Heart right ventricle (tissue), 16 donors: ENCODE data around the gene YKT6. TPM values are rescaled to one million over a fixed set of nuclear protein-coding genes. Genes with fewer than 3 reads are reported as not detected.

Experiments
- ATAC-seq, 8 donors: fragments of 200-7000 bp; cut with Tn5 transposase; one replicate each; pipeline ENCODE4 v1.9.1; 2020; ENCODE audit warnings: mild to moderate bottlenecking in 8 of 8, moderate library complexity in 8 of 8, moderate number of reproducible peaks in 1 of 8
- DNase-seq, 2 donors: peaks; one replicate each; pipeline ENCODE4 v3.0.0-alpha.2; 2020
- H3K27ac ChIP-seq, 10 donors: fragments of 200-600 bp; sonication (generic) in 2 of 10; one replicate each; pipeline versions ENCODE4 v1.5.0 to v1.8.0; 2020 to 2022; ENCODE audit warnings: mild to moderate bottlenecking in 3 of 10
- H3K27me3 ChIP-seq, 7 donors: fragments of 200-600 bp; one replicate each; pipeline ENCODE4 v1.8.0; 2021 to 2022; ENCODE audit warnings: mild to moderate bottlenecking in 2 of 7
- H3K36me3 ChIP-seq, 9 donors: fragments of 200-600 bp; sonication (generic) in 1 of 9; one replicate each; pipeline versions ENCODE4 v1.5.0 to v1.8.0; 2020 to 2022; ENCODE audit warnings: mild to moderate bottlenecking in 2 of 9
- H3K4me1 ChIP-seq, 9 donors: fragments of 200-600 bp; sonication (generic) in 1 of 9; one replicate each; pipeline versions ENCODE4 v1.5.0 to v1.8.0; 2020 to 2022; ENCODE audit warnings: mild to moderate bottlenecking in 4 of 9
- H3K4me3 ChIP-seq, 10 donors: fragments of 200-600 bp; sonication (generic) in 2 of 10; one replicate each; pipeline versions ENCODE4 v1.5.0 to v1.8.0; 2020 to 2022; ENCODE audit warnings: mild to moderate bottlenecking in 7 of 10, moderate library complexity in 2 of 10
- H3K9me3 ChIP-seq, 11 donors: fragments of 200-600 bp in 10 of 11; sonication (generic) in 2 of 11; one replicate each; pipeline versions ENCODE4 v1.5.0 to v1.8.0; 2013 to 2022; ENCODE audit warnings: mild to moderate bottlenecking in 2 of 11, control low read depth in 1 of 11, moderate library complexity in 1 of 11
- WGBS, 2 donors: extraction: QIAGEN DNeasy Blood & Tissue Kit; methylation state at CpG; one replicate each; pipeline ENCODE4 v1.1.7; 2013; ENCODE audit warnings: inconsistent platforms in 1 of 2; 5-methylcytosine and 5-hydroxymethylcytosine counted together
- intact Hi-C, 10 donors: fragments of 100-400 bp; cut with DNase I; formaldehyde crosslinking; loops; one replicate each; pipeline versions ENCODE4 v1.11.1 to v1.14.2; 2022
- polyA plus RNA-seq, 2 donors: library from polyadenylated mRNA; stranded (reverse); fragments of 200-250 nt; gene quantifications; one replicate each; pipeline ENCODE4 v1.2.3, GENCODE V29; 2013
- total RNA-seq, 10 donors: library from RNA; stranded (reverse); fragmentation: NEBNext Ultra II Directional in 3 of 10; extraction: Animal tissue kit (Norgen Biotek cat#: 25700) in 3 of 10; gene quantifications; one replicate each; pipeline versions ENCODE4 v1.2.1 to v1.2.4, GENCODE V29; 2021 to 2023
- TF ChIP-seq, protein P1 (sequence below), 9 donors: fragments of 200-600 bp; sonication (generic) in 2 of 9; IDR thresholded peaks; one replicate each; pipeline versions ENCODE4 v1.5.0 to v1.8.0; 2021 to 2022; ENCODE audit warnings: antibody characterized with exemption in 9 of 9, mild to moderate bottlenecking in 5 of 9, moderate library complexity in 1 of 9
- donor health status: Arrhythmogenic right ventricular cardiomyopathy.
- donor health status: ischemic (EF 13 %, LVEDD 7.1; RV severe dilation, severe dysfunction).
- donor health status: healthy with polysubstance abuse.
- donor health status: DM: no; HTN: yes; CAD: no.
- donor health status: DM: no; HTN: no; CAD: no.
- donor health status: ischemic (EF 25% LVEDD 6.9; RV normal size, moderate dysfunction).
- donor health status: ischemic (EF 25% LVEDD 5.7; RV mildly dilated, moderate dysfunction).
- donor health status: healthy.
- donor health status: DM: yes; HTN: yes; CAD: no.
- donor health status: Ischemic cardiomyopathy.
- donor health status: ischemic (EF 35%, LVEDD 5.7; RV mildly dilated, moderate dysfunction).
- donor health status: nonischemic (EF 11% LVEDD 7.7; RV severe dilation, severe dysfunction).
- donor health status: DM: yes; HTN: yes; CAD: no.
- donor health status: PGD.
- donor health status: ischemic (EF 29% LVEDD 5.4; RV normal size, mild dysfunction).
- donor health status: nonischemic (EF 23%, LVEDD 6.1; RV moderate dilation, normal function).

The YKT6 gene
- total and polyA plus RNA-seq, 12 donors = 27.7 to 79.6 (median 47.7) TPM

DNA sequence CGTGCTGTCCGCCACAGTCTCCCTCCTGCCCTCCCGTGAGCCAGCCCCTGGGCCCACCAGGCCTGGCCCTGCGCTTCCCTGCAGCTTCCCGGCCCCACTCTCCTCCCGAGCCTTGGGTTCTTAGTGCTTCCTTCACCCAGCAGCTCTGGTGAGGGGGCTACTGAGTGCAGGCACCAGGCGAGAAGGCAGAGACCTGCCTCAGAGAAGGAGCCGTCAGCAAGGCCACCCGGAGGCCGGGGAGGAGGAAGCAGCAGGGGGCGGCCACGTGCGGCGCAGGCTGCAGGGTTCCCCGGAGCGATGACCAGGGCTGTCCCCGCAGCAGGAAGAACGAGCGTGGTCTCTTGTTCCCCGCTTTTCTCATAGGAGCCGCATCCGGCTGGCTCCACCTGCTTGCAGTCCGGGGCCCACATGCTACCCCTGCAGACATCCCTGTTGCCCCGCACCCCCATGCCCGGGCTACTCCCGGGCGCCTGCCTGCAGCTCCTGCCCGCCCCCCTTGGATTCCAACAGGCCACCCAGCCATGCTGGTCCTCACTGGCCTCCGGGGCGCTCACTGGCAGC is 20.5 kb downstream of the YKT6 start:
- Histone ChIP-seq H3K4me1 (no peaks in the 10 kb centered on the region), H3K4me3 (no peak overlapping the region), H3K27me3 (peaks cover 0 to 14% (median 10%) of the 10 kb centered on the region in 7 donors), H3K27ac (no peak overlapping the region), H3K9me3 (no peaks in the 10 kb centered on the region), H3K36me3 (peaks cover 0 to 9% (median 0%) of the 10 kb centered on the region in 9 donors)
- DNase-seq (peak in 1 of 2 donors; percentile 8), ATAC-seq (no peak)
- TF ChIP-seq, protein P1, sequence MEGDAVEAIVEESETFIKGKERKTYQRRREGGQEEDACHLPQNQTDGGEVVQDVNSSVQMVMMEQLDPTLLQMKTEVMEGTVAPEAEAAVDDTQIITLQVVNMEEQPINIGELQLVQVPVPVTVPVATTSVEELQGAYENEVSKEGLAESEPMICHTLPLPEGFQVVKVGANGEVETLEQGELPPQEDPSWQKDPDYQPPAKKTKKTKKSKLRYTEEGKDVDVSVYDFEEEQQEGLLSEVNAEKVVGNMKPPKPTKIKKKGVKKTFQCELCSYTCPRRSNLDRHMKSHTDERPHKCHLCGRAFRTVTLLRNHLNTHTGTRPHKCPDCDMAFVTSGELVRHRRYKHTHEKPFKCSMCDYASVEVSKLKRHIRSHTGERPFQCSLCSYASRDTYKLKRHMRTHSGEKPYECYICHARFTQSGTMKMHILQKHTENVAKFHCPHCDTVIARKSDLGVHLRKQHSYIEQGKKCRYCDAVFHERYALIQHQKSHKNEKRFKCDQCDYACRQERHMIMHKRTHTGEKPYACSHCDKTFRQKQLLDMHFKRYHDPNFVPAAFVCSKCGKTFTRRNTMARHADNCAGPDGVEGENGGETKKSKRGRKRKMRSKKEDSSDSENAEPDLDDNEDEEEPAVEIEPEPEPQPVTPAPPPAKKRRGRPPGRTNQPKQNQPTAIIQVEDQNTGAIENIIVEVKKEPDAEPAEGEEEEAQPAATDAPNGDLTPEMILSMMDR (IDR thresholded peaks at IDR 0.05) = no peak
- intact Hi-C loops = no loop called here
- WGBS, 2 donors = 54 to 63% methylated on average over 30 of the region's 30 CpGs

DNA sequence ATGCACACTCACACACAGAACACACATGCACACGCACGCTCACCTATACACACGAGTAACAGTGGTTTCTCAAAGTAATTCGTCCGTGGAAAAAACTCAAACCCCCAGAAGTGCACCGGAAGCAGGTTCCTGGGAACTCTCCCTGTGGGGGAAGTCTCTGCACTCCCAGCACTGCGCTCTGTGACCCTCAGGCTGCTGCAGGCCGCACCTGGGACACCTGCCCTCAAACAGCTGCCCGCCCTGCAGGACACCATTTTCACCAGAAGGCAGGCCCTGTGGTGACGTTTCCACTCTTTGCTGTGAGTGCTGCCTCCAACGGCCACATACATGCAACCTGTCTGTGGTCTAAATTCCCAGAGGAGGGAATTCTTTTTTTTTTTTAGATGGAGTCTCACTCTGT is 21.3 kb downstream of the YKT6 start:
- H3K27me3 ChIP-seq = peaks cover 0 to 16% (median 11%) of the 10 kb centered on the region in 7 donors
- H3K4me3 ChIP-seq = no peak overlapping the region
- no peak for ATAC-seq
- DNase-seq = no peak
- TF ChIP-seq, protein P1 (IDR thresholded peaks at IDR 0.05) = no peak
- H3K27ac ChIP-seq = no peak overlapping the region
- peaks cover 0 to 9% (median 0%) of the 10 kb centered on the region in 9 donors for H3K36me3 ChIP-seq
- intact Hi-C loops = no loop called here
- WGBS, 2 donors = 83 to 86% methylated on average over 11 of the region's 11 CpGs
- H3K4me1 ChIP-seq = no peaks in the 10 kb centered on the region
- no peaks in the 10 kb centered on the region for H3K9me3 ChIP-seq

DNA sequence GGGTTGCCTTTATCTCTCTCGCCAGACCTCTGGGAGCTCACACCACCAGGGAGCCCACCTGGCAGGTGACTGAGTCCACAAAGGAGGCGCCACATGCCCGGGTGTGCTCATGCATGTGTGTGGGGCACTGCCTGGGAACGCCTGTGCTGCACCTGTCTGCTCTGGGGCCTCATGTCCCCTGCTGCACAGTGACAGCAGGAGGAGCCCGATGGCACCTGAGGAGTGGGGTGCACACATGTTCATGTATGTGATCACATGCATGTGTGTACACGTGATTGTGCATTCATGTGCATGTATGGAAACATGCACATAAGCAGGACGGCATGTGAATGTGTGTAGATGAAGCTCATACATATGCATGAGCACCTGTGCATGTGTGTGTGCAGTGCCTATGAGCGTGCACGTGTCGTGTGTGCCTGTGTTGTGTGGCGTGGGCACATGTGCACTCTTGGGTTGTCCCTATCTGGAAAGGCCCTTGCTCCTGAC is 22.0 kb downstream of the YKT6 start:
- DNase-seq (peak in 1 of 2 donors; percentile 4), ATAC-seq (no peak)
- no peak overlapping the region for H3K4me3 ChIP-seq
- intact Hi-C loops = no loop called here
- WGBS, 2 donors = 90% methylated on average over 11 of the region's 11 CpGs
- no peaks in the 10 kb centered on the region for H3K4me1 ChIP-seq
- no peaks in the 10 kb centered on the region for H3K9me3 ChIP-seq
- TF ChIP-seq, protein P1 (IDR thresholded peaks at IDR 0.05) = no peak
- H3K27me3 ChIP-seq = peaks cover 0 to 16% (median 11%) of the 10 kb centered on the region in 7 donors
- H3K36me3 ChIP-seq = peaks cover 0 to 9% (median 0%) of the 10 kb centered on the region in 9 donors
- H3K27ac ChIP-seq = no peak overlapping the region

DNA sequence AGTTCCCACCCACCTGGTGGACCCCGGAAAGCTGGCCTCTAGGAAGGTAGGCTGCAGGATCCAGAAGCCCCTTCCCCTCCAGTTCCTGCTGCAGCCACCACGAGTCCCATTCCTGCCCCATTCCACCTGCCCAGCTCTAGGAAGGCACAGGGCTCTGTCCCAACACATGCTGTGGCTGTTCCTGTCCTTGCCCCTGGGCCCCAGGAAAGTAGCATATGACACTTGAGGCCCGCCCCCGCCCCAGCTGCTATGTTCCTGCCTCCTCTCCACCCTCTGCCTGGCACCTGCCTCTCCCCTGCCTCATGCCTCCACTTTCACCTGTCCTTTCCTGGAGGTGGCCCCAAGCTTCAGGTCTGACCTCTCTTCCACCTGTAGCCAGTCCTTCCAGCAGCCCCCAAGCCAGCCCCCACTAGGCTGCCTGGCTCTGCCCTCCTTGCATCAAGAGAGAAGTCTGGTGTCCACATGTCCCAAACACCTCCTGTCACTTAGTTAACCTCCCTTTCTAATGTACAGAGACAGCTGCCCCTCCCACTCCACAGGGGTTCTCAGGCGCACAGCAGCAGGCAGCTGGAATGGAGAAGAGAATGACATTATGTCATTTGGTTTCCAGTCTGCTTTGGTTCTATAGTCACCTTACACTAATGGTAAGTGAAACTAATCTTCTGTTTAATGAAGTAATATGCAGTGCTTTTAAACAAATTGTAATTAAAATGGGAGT is 22.7 kb downstream of the YKT6 start:
- ATAC-seq (no peak), DNase-seq (peak in 1 of 2 donors; percentile 5)
- no peak overlapping the region for H3K27ac ChIP-seq
- intact Hi-C loops = no loop called here
- H3K27me3 ChIP-seq = peaks cover 0 to 16% (median 11%) of the 10 kb centered on the region in 7 donors
- TF ChIP-seq, protein P1 (IDR thresholded peaks at IDR 0.05) = no peak
- peaks cover 0 to 11% (median 0%) of the 10 kb centered on the region in 9 donors for H3K36me3 ChIP-seq
- WGBS, 2 donors = 61 to 76% methylated on average over 5 of the region's 5 CpGs
- H3K4me1 ChIP-seq = no peaks in the 10 kb centered on the region
- H3K4me3 ChIP-seq = no peak overlapping the region
- H3K9me3 ChIP-seq = no peaks in the 10 kb centered on the region
